Breast epithelium (tissue), 4 donors: Measurements from ENCODE around the gene TPRG1. TPM values are rescaled to one million over a fixed set of nuclear protein-coding genes. Genes with fewer than 3 reads are reported as not detected.

Experiments
- DNase-seq, 2 donors: peaks; one replicate each; pipeline ENCODE4 v3.0.0-alpha.2; 2019; ENCODE audit warnings: low spot score in 2 of 2
- H3K27ac ChIP-seq, 2 donors: fragments of 200-600 bp; sonication (generic) in 1 of 2; one replicate each; pipeline ENCODE4 v1.5.1; 2016 to 2019; ENCODE audit warnings: mild to moderate bottlenecking in 1 of 2
- H3K27me3 ChIP-seq, 2 donors: fragments of 200-600 bp; sonication (generic) in 1 of 2; one replicate each; pipeline versions ENCODE4 v1.5.1 to v1.6.0; 2017 to 2019; ENCODE audit warnings: control low read depth in 1 of 2, mild to moderate bottlenecking in 1 of 2
- H3K36me3 ChIP-seq: fragments of 200-600 bp; one replicate; pipeline ENCODE4 v1.5.1; 2019
- H3K4me1 ChIP-seq, 2 donors: fragments of 200-600 bp; sonication (generic); one replicate each; pipeline ENCODE4 v1.5.1; 2016 to 2019; ENCODE audit warnings: control low read depth in 1 of 2
- H3K4me3 ChIP-seq, 3 donors: fragments of 200-600 bp; sonication (generic); 1 replicate in 2 of 3; 2 replicates in 1 of 3; pipeline ENCODE4 v1.5.1; 2016 to 2019; ENCODE audit warnings: mild to moderate bottlenecking in 3 of 3, moderate library complexity in 2 of 3
- H3K9me3 ChIP-seq, 2 donors: fragments of 200-600 bp; sonication (generic) in 1 of 2; one replicate each; pipeline ENCODE4 v1.5.1; 2016 to 2019; ENCODE audit warnings: control low read depth in 1 of 2
- POLR2A ChIP-seq: fragments of 450-650 bp; IDR thresholded peaks from one replicate; pipeline ENCODE4 v1.6.1; 2016; ENCODE audit warnings: antibody characterized with exemption, mild to moderate bottlenecking, moderate library complexity
- POLR2AphosphoS5 ChIP-seq, 3 donors: sonication (generic); formaldehyde crosslinking; IDR thresholded peaks; one replicate each; pipeline ENCODE4 v1.6.1; 2017; ENCODE audit warnings: antibody characterized with exemption in 3 of 3
- intact Hi-C: fragments of 100-400 bp; cut with DNase I; formaldehyde crosslinking; loops from one replicate; pipeline ENCODE4 v1.15.1; 2023; ENCODE audit warnings: low total_unique reads
- total RNA-seq, 3 donors: library from RNA; depleted of rRNA; stranded (reverse); fragments of >200 nt; gene quantifications; one replicate each; pipeline ENCODE4 v1.1.0, GENCODE V29; 2016
- TF ChIP-seq, protein P1 (sequence below), 3 donors: fragments of 450-650 bp; IDR thresholded peaks; one replicate each; pipeline ENCODE4 v1.5.1; 2016 to 2017; ENCODE audit warnings: antibody characterized with exemption in 3 of 3, mild to moderate bottlenecking in 3 of 3, moderate library complexity in 3 of 3

Gene TPRG1
- total RNA-seq, 3 donors from 2014 or later, result 29.2 to 65.9 (median 31.9) TPM

DNA sequence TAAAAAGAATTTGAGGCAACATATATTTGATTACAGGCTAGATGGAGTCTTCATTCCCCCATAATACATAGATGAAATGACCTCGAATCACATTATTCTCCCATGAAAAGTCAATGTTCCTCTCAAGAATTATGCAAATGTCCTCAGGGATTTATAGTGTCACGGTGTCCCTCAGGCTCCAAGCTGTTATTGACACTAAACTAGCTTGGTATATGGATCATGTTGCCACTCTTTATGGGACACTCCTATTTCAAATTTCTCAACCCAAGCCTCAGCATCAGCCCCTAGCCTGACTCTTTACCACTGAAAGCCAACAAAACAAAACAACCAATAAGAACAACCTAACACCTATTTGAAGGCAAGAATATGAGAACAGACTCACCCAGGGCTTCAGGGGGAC, 139.8 kb downstream of the TPRG1 start:
- Histone ChIP-seq H3K36me3 (no peaks in the 10 kb centered on the region), H3K27me3 (no peaks in the 10 kb centered on the region), H3K4me1 (no peaks in the 10 kb centered on the region), H3K9me3 (no peaks in the 10 kb centered on the region), H3K27ac (no peak overlapping the region), H3K4me3 (no peak overlapping the region)
- intact Hi-C loops, result loop anchor here (1.0 kb wide), 1 partner anchor 12 kb away; no protein-coding TSS in a partner anchor
- no peak for DNase-seq
- TF ChIP-seq POLR2AphosphoS5 (IDR thresholded peaks at IDR 0.05) (no peak), POLR2A (no peak)
- TF ChIP-seq, protein P1, sequence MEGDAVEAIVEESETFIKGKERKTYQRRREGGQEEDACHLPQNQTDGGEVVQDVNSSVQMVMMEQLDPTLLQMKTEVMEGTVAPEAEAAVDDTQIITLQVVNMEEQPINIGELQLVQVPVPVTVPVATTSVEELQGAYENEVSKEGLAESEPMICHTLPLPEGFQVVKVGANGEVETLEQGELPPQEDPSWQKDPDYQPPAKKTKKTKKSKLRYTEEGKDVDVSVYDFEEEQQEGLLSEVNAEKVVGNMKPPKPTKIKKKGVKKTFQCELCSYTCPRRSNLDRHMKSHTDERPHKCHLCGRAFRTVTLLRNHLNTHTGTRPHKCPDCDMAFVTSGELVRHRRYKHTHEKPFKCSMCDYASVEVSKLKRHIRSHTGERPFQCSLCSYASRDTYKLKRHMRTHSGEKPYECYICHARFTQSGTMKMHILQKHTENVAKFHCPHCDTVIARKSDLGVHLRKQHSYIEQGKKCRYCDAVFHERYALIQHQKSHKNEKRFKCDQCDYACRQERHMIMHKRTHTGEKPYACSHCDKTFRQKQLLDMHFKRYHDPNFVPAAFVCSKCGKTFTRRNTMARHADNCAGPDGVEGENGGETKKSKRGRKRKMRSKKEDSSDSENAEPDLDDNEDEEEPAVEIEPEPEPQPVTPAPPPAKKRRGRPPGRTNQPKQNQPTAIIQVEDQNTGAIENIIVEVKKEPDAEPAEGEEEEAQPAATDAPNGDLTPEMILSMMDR (IDR thresholded peaks at IDR 0.05), result no peak

DNA sequence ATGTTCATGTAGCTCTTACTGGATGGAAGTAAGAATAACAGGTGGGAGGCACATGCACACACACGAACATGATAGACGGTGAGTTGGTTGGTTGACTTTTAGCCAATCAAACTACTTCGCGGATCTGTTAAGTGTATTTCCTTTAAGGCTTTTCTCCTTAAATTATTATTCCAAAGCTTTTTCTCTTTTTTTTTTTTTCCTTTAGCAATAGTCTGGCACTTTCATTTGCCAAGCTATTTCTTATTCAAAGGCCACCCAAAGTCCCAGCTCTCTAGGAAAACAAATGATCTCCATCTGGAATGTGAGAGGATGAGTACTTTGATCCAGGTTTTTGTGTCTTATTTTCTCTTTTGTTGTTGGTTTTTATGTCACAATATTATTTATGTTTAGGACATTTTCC, 141.1 kb downstream of the TPRG1 start:
- no peak for DNase-seq
- no peak for TF ChIP-seq POLR2A
- TF ChIP-seq POLR2AphosphoS5 (IDR thresholded peaks at IDR 0.05), result no peak
- TF ChIP-seq, protein P1 (IDR thresholded peaks at IDR 0.05), result no peak
- intact Hi-C loops, result no loop called here
- no peaks in the 10 kb centered on the region for H3K27me3 ChIP-seq
- no peaks in the 10 kb centered on the region for H3K36me3 ChIP-seq
- no peaks in the 10 kb centered on the region for H3K4me1 ChIP-seq
- no peak overlapping the region for H3K4me3 ChIP-seq
- no peak overlapping the region for H3K27ac ChIP-seq
- no peaks in the 10 kb centered on the region for H3K9me3 ChIP-seq

- Histone ChIP-seq H3K27me3 (no peaks in the 10 kb centered on the region), H3K36me3 (no peaks in the 10 kb centered on the region), H3K4me1 (no peaks in the 10 kb centered on the region), H3K4me3 (no peak overlapping the region), H3K27ac (peak overlapping the region; percentile 27 to 33), H3K9me3 (no peaks in the 10 kb centered on the region)
- intact Hi-C loops, result no loop called here
- DNase-seq, result peak; percentile 42 to 57
- TF ChIP-seq POLR2AphosphoS5 (IDR thresholded peaks at IDR 0.05) (peak in 1 of 3 donors; percentile 66), POLR2A (no peak)
These were observed 144.7 kb downstream of the TPRG1 start for GRCh38 chr3:189316296-189317019.

DNA sequence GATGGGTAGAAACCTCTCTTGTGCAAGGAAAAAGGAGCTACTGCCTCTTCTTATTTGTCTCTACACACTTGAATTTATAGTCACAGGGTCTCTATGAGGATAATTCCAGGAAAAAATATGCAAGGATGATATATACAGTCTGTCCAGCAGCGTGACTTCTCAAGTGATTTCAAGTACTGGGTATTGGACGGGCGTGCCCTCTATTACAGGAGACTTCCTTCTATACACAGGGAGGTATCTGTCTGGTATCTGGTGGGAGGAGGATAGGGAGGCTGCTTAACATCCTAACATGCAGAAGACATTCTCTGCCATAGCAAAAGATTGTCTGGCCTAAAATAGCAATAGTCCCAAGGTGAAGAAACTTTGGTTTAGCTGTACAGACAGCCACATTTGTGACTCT, 146.1 kb downstream of the TPRG1 start:
- no peaks in the 10 kb centered on the region for H3K9me3 ChIP-seq
- no peaks in the 10 kb centered on the region for H3K27me3 ChIP-seq
- no peak for DNase-seq
- H3K36me3 ChIP-seq, result no peaks in the 10 kb centered on the region
- TF ChIP-seq POLR2A, result no peak
- TF ChIP-seq, protein P1 (IDR thresholded peaks at IDR 0.05), result no peak
- TF ChIP-seq POLR2AphosphoS5 (IDR thresholded peaks at IDR 0.05), result no peak
- intact Hi-C loops, result no loop called here
- H3K27ac ChIP-seq, result no peak overlapping the region
- no peaks in the 10 kb centered on the region for H3K4me1 ChIP-seq
- H3K4me3 ChIP-seq, result no peak overlapping the region

DNA sequence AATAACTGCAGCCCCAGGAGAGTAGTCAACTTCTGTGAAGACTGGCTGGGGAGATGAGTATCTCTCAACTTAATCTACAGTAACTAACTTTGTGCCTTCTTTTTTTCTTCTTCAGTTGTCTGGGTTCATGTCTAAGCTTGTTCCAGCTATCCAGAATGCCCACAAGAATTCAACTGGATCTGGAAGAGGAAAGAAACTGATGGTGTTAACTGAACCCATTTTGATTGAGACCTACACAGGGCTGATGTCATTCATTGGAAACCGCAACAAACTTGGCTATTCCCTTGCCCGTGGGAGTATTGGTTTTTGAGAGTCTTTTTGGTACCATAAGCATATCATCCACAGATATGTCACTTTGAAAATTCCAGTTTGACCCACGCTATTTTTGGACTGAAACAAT, 148.7 kb downstream of the TPRG1 start:
- DNase-seq, result no peak
- H3K27me3 ChIP-seq, result no peaks in the 10 kb centered on the region
- H3K36me3 ChIP-seq, result no peaks in the 10 kb centered on the region
- no peaks in the 10 kb centered on the region for H3K9me3 ChIP-seq
- TF ChIP-seq POLR2A (no peak), POLR2AphosphoS5 (IDR thresholded peaks at IDR 0.05) (no peak)
- TF ChIP-seq, protein P1 (IDR thresholded peaks at IDR 0.05), result no peak
- no peak overlapping the region for H3K4me3 ChIP-seq
- peaks cover 0 to 4% of the 10 kb centered on the region in 2 donors for H3K4me1 ChIP-seq
- no peak overlapping the region for H3K27ac ChIP-seq
- intact Hi-C loops, result no loop called here
